ENCODE data around the gene ACOT6.
A peak's percentile ranks its signal among the peaks of the same experiment; 100 is the strongest.
"Not testable (repeated sequence)": the region's sequence is repeated elsewhere in the genome, so short reads cannot be mapped to it uniquely, and the experiment has no call there.

Gene ACOT6

GRCh38 chr14:73576391-73576790, 35.9 kb upstream of the ACOT6 start:
- no peak for DNase-seq (ENCODE audit: low spot score)
- Histone ChIP-seq H3K27ac (no peak overlapping the region), H3K4me3 (no peak overlapping the region)
- TF ChIP-seq CTCF (IDR thresholded peaks at IDR 0.05), result no peak

GRCh38 chr14:73577214-73577613, 35.1 kb upstream of the ACOT6 start:
- H3K4me3 ChIP-seq; DNase-seq (ENCODE audit: low spot score); H3K27ac ChIP-seq: not testable (repeated sequence)

GRCh38 chr14:73582102-73582979, 30.0 kb upstream of the ACOT6 start:
- not testable (repeated sequence) for DNase-seq (ENCODE audit: low spot score); H3K27ac ChIP-seq; H3K4me3 ChIP-seq

- DNase-seq (ENCODE audit: low spot score), result no peak
- no peak overlapping the region for H3K4me3 ChIP-seq
- no peak for TF ChIP-seq CTCF (IDR thresholded peaks at IDR 0.05)
- H3K27ac ChIP-seq, result no peak overlapping the region
Measured at GRCh38 chr14:73588695-73589094, 23.6 kb upstream of the ACOT6 start.

GRCh38 chr14:73589116-73589515, 23.2 kb upstream of the ACOT6 start:
- DNase-seq (ENCODE audit: low spot score), result no peak
- H3K4me3 ChIP-seq, result no peak overlapping the region
- H3K27ac ChIP-seq, result no peak overlapping the region
- no peak for TF ChIP-seq CTCF (IDR thresholded peaks at IDR 0.05)

GRCh38 chr14:73590673-73591004, 21.7 kb upstream of the ACOT6 start:
- not testable (repeated sequence) for DNase-seq (ENCODE audit: low spot score); H3K27ac ChIP-seq

GRCh38 chr14:73591690-73592449, 20.4 kb upstream of the ACOT6 start, which contains the start of gene ACOT4:
TSS of gene ACOT4 (plus strand) at chr14:73591873. CDS start at chr14:73591960, 87 bp downstream.
- TF ChIP-seq CTCF (IDR thresholded peaks at IDR 0.05), result no peak
- H3K27ac ChIP-seq, result peak within 1 kb of the TSS in 1 of 2 donors; percentile 1
- peak within 1 kb of the TSS; percentile 73 for H3K4me3 ChIP-seq
- no peak for DNase-seq (ENCODE audit: low spot score)

More at GRCh38 chr14:73590673-73591004, 21.7 kb upstream of the ACOT6 start:
- not testable (repeated sequence) for H3K4me3 ChIP-seq

GRCh38 chr14:73594491-73594890, 17.8 kb upstream of the ACOT6 start:
- TF ChIP-seq CTCF (IDR thresholded peaks at IDR 0.05), result no peak
- Histone ChIP-seq H3K4me3 (no peak overlapping the region), H3K27ac (no peak overlapping the region)
- DNase-seq (ENCODE audit: low spot score), result no peak

Measured in coronary artery (tissue), 2 donors.